ENCODE results near the gene GGACT.

GRCh38 chr13:100630555-100630954 lies 42.0 kb upstream of the GGACT start:
- TF ChIP-seq CTCF (tag by site-specific recombination; IDR thresholded peaks at IDR 0.05) = no peak
- no peak for TF ChIP-seq REST (tag by site-specific recombination; IDR thresholded peaks at IDR 0.05)
